CD4-positive, alpha-beta T cell treated with Interleukin-10 for 1 hour (primary cell): Measurements from ENCODE around the gene WDR88.
"Not testable (repeated sequence)": the region's sequence is repeated elsewhere in the genome, so short reads cannot be mapped to it uniquely, and the experiment has no call there.

ENCODE experiments used
- DNase-seq: peaks from one replicate; pipeline ENCODE4 v3.0.0-alpha.2; 2020

Gene WDR88

DNA sequence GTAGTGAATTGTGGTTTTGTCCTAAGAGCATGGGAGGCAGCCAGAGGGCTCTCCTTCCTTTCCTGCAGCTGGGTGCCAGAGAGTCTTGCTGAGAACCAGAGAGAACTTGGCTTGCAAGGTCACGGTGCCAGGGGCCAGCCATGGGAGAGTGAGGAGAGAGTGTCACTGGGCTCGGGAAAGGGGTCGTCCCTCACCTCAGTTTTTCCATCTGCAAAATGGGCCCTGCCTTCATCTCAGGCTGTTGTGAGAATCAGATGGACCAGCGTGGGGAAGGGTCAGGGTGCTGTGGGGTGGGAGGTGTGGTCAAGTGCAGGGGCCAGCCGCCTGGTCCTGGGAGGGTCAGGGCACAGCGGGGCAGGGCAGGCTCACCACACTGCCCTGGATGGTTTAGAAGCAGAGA, 69.6 kb downstream of the WDR88 start:
- no peak for DNase-seq

DNA sequence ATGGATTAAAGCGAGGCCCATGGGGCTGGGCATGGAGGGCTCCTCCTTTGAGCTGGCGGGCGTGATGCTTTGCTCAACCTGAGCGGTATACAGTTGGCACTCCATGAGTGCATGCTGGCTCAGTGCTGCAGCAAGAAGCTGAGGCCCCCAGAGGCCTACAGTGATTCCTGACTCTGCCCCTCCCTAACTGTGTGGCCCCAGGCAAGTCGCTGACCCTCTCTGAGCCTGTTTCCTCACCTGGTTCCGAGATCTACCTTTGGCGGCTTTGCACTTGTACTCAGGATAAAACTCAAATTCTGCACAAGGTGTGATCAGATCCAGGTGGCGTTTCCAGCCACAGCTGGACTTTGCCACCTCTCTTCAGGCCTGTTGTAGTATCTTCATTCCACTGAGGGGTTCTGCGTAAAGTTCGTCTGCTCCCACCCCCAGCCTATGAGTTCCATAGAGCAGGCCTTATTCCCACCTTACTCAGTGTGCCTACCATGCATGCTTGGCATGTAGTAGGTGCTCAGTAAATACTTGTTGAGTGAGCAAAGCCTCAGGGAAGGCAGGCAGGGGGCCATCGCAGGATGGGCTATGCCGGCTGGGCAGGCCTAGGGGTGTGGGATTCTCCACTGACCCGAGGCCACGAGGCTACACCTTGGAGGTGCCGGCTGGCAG, 70.1 kb downstream of the WDR88 start:
- DNase-seq: no peak

DNA sequence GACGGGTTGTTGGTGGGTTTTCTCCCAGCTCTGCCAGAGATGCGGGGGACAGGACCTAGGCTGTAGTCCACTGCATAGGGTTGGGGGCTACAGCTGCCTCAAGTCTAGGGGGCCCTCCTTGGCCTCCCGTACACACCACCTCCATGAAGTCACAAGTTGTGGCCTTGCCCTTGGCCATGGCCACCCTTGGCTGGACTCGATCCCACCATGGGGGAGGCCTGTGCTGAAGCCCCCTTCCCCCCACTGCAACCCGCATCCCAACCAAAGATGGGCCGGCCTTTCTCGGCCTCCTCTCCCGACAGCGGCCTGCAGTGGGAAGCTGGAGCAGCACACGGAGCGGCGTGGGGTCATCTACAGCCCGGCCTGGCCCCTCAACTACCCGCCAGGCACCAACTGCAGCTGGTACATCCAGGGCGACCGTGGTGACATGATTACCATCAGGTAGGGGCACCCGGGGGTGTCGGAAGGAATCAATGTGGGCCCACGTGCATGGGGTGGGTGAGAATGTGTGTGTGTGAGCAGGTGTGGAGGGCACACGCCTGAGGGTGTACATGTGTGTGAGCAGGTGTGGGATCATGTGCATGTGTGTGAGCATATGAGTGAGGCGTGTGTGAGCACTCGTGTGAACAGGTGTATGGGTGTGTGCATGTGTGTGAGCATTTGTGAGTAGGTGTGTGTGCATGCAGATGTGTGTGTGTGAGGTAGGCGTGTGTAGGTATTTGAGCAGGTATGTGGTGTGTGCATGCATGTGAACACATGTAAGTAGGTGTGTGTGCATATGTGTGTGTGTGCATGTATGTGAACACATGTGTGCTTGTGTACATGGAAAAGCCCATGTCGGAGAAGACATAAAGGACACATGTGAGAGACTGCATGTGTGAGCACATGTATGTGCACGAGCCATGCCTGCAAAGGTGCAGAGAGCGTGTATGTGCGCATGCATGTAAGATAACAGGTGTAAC, 70.9 kb downstream of the WDR88 start:
- no peak for DNase-seq

DNA sequence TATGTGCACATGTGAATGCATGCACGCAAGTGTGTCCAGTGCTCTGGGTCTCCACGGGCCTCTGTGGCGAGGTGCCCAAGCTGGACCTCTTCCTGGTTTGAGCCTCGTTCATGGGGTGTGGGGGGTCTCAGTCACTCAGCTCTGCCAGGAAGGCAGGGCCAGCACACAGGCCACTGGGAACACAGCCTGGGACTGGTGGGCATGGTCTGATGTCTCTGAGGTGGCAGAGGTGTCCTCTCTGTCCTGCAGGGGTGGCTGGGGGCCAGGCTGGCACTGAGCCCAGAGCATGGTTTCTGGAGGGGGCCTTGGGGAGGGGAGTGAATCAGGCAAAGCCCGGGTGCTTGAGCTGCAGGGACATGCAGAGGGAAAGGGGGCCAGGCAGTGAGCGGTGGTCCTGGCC, 71.6 kb downstream of the WDR88 start:
- DNase-seq: no peak

DNA sequence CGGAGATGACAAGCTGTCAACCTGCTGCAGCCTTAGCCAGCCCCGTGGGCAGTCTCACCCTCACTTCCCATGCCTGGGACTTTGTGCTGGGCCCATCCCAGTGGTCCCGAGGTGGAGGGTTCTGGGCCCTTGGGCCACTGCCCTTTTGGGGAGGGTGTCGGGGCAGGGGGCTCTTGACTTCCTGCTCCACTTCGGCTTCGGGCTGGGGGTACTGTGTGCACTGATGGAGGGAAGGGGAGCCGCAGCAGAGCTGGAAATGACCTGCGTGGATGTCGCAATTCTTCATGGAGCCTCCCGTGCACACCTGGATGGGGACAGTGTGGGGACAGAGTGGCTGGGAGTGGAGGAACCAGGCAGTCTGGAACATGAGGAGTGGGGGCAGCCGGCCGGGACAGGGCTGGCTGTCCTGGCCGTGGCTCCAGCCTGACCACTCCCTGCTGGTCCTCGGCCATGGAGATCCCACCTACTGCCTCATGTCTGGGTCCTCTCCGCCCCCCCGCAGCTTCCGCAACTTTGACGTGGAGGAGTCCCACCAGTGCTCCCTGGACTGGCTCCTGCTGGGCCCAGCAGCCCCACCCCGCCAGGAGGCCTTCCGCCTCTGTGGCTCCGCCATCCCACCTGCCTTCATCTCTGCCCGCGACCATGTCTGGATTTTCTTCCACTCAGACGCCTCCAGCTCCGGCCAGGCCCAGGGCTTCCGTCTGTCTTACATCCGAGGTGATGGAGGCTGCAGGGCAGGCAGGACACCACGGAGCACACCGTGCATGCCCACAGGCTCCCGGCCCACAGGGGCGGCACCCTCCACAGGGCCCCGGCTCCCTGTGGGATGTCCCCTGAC, 72.4 kb downstream of the WDR88 start:
- no peak for DNase-seq

DNA sequence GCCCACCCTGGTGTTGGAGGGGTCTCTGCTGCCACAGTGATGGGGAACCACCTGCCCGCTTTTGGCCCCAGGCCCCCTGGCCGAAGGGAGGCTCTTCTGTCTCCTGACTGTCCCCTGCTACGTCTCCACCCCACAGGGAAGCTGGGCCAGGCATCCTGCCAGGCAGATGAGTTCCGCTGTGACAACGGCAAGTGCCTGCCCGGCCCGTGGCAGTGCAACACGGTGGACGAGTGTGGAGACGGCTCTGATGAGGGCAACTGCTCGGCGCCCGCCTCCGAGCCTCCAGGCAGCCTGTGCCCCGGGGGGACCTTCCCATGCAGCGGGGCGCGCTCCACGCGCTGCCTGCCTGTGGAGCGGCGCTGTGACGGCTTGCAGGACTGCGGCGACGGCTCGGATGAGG, 73.2 kb downstream of the WDR88 start:
- DNase-seq: no peak

DNA sequence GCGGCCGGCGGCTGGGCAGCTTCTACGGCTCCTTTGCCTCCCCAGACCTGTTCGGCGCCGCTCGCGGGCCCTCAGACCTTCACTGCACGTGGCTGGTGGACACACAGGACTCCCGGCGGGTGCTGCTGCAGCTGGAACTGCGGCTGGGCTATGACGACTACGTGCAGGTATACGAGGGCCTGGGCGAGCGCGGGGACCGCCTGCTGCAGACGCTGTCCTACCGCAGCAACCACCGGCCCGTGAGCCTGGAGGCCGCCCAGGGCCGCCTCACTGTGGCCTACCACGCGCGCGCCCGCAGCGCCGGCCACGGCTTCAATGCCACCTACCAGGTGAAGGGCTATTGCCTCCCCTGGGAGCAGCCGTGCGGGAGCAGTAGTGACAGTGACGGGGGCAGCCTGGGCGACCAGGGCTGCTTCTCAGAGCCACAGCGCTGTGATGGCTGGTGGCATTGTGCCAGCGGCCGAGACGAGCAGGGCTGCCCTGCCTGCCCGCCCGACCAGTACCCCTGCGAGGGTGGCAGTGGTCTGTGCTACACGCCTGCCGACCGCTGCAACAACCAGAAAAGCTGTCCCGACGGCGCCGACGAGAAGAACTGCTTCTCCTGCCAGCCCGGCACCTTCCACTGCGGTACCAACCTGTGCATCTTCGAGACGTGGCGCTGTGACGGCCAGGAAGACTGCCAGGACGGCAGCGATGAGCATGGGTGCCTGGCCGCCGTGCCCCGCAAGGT, 73.8 kb downstream of the WDR88 start:
- DNase-seq: no peak

DNA sequence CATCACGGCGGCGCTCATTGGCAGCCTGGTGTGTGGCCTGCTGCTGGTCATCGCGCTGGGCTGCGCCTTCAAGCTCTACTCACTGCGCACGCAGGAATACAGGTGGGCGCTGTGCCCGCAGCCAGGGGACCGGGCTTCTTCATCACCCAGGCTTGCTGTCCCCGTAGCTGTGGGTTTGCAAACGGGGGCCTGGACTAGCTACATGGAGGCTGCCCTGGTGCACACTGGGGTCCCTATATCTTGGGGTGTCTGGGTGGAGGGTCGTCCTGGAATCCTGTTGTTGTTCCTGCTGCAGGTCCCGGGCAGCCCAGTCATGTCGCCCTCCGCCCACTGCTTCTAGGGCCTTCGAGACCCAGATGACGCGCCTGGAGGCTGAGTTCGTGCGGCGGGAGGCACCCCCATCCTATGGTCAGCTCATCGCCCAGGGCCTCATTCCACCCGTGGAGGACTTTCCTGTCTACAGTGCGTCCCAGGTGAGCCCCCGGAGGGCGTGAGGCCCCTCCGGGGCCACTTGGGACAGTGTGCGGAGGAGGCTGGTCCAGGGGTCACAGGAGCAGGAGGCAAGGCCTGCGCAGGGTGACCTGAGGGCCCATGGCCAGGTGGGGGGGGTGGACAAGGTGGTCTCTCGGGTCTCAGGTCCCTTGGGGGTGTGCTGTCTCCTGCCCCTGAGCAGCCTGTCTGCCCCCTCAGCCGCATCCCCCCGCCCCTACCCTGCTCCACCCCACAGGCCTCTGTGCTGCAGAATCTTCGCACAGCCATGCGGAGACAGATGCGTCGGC, 74.5 kb downstream of the WDR88 start:
- DNase-seq: no peak

DNA sequence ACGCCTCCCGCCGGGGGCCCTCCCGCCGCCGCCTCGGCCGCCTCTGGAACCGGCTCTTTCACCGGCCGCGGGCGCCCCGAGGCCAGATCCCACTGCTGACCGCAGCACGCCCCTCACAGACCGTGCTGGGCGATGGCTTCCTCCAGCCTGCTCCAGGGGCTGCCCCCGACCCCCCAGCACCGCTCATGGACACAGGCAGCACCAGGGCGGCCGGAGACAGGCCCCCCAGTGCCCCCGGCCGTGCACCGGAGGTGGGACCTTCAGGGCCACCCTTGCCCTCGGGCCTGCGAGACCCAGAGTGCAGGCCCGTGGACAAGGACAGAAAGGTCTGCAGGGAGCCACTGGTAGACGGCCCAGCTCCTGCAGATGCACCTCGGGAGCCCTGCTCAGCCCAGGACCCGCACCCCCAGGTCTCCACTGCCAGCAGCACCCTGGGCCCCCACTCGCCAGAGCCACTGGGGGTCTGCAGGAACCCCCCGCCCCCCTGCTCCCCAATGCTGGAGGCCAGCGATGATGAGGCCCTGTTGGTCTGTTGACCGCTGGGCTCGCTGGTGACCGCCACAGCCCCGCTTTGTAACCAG, 75.2 kb downstream of the WDR88 start:
- no peak for DNase-seq

DNA sequence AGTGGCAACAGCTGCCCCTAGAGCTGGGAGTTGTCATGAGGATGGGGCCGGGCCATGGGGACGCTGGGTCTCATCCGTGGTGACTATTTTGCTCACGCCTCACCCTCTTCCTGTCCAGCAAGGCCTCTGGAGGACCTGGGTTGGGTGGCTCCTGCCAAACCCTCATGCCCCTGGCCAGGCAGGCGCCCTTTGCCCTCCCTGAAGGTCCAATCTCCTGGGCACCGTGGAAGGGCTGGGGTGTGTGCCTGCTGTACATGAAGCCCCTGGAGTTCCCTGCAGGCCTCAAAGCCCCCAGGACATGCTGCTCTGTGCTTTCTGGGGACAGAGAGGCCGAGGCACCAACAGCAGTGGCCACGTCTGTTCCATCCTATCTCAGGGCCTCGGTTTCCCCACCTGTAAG, 76.0 kb downstream of the WDR88 start:
- no peak for DNase-seq

DNA sequence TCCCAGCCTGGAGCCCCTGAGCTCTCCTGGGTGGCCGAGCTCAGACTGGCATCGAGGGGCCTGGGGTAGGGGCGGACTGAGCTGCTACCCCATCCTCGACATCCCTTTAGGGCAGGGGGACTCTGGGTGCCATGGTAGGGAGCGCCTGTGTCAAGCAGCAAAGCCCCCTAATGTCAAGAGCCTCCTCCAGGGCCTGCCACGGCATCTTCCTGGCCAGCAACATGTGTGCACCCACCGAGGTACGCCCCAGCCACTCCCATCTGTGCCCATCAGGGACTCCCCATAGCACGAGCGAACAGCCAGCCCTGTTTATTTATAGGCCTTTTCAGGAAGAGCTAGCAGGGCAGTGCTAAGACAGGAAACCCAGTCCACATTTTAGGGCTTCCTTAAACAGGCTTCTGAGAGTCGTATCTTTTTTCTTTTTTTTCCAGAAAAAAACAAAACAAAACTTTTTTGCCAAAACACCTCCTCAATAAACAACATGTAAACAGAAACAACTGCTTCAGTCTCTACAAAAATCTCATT, 76.5 kb downstream of the WDR88 start:
- no peak for DNase-seq

DNA sequence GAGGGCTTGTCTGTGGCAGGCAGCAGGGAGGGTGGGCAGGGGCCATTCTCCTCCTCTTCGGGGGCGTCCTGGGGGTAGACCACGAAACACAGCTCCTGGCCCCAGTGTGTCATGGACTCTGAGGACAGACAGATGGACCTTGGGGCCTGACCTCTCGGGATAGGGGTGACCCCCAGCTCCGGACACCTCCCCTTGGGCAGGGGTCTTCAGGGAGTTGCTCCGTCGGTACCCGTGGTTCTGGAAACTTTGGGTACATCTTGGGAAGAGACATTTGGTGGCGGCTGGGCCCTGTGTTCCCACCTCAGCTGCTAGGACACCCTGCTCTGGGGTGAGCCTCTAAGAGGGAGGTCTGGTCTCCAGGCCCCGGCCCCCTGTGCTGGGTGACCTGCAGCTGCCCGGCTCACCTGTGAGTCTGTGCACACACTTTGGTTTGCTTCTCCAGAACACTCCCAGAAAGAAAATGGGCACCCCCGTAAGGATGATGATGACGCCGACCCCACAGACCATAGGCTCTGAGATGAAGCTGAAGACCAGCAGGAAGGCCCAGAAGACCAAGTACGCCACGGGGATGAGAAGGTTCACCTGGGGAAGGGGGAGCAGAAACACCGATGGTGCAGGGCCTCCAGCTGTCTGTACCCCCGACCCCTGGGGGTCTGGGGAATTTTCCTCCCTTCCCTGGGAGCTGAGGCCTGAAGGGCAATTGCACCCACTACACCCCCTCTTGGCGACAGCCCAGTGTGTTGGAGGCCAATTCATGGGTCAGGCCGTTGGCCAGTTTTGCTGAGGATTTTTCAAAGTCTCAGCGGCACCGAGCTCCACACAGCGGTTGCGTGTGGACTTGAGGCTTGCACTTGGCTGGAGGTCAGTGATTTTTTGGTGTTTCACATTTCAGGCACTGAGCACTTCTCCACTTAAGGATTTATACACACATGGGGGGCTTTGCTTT, 77.3 kb downstream of the WDR88 start:
- DNase-seq: no peak

DNA sequence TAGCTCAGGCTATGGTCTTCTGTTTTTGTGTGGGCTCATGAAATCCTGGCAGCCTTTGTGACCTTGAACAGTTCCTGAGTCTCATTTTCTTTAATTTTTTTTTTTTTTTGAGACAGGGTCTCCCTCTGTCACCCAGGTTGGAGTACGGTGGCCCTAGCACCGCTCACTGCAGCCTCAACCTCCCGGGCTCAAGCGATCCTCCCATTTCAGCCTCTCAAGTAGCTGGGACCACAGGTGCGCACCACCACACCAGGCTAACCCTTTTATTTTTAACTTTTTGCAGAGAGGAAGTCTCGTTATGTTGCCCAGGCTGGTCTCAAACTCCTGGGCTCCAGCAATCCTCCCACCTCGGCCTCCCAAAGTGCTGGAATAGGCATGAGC, 77.9 kb downstream of the WDR88 start:
- not testable (repeated sequence) for DNase-seq

DNA sequence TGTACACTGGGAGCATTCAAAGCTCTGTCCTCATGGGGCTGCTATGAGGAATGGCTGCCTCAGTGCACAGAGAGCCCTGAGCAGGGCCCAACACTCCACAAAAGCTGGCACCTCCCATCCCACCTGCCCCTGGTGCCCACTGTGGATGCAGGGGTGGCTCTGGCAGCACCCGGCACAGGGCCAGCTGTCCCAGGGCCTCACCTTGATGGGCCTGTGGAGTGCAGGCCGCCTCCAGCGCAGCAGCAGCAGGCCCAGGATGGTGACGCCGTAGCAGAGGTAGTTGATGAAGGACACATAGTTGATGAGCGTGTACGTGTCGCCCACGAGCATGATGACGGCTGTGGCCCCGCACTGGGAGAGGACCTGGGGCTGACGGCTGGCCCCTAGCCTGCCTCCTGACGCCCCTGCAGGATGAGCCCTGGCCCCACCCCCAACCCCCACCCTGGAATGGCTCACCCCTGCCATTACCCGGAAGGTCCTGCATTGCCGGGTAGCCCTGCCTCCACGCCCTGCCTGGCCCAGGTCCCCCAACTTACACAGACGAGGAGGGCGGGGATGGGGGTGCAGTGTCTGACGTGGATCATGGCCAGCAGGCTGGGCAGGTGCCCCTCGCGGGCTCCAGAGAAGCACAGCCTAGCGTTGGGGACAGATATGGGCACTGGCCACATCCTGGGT, 78.5 kb downstream of the WDR88 start:
- no peak for DNase-seq

DNA sequence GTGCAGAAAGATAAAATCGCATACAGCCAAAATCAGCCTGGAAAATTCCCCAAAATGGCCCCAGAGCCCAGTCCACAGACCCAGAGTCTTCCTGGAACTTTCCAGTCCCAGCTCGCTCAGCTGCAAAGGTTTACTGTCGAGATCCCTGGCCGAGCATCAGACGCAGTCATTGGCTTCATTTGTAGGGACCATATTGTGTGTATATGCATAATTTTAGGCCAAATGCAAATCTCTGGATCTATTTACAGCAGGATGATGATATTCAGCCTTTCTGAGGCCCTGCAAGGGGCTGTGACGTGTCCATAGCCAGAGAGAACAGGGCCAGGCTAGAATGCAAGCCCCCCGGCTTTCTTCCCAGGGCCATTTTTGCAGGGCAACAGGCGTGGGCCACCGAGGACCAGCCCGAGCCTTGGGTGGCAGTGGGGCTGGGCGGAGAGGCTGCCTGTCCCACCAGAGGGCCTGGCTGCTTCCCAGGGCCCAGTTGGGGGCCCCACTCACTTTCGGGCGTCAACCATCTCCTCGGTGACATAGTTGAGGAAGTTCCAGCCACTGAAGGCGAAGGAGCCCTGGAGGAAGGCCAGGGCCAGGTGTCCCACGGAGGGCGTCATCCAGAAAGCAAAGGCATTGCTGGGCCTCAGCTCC, 80.0 kb downstream of the WDR88 start:
- DNase-seq: no peak

DNA sequence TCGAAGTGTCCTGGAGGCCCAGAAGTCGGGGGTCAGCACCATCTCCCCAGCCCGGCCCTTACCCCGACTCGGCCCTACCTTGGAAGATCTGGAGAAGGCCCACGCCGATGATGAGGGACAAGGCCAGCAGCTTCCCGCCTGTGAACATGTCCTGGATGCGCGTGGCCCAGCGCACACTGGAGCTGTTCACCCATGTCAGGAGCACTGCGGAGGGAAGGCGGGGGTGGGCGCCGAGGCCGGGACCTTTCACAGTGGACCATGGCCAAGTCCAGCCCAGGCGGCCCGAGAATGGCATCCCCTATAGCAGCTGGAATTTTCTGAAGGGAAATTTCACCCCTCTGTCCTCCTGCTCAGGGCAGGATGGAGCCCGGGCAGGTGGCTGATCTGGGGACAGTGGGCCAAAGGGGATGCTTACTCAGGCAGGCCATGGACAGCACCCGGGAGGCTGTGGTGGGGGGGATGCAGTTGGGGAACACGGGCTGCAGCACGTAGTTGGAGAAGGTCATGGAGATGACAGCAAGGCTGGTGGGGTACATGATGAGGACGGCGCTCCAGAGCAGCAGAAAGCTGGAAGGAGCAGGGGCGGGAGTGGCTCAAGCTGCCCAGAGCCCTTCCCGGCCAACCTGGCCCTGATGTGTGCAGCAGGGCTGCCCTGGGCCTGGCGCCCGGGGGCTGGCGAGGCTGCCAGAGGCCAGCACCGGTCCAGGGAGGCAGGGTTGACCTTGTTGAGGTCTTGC, 80.7 kb downstream of the WDR88 start:
- DNase-seq: no peak

DNA sequence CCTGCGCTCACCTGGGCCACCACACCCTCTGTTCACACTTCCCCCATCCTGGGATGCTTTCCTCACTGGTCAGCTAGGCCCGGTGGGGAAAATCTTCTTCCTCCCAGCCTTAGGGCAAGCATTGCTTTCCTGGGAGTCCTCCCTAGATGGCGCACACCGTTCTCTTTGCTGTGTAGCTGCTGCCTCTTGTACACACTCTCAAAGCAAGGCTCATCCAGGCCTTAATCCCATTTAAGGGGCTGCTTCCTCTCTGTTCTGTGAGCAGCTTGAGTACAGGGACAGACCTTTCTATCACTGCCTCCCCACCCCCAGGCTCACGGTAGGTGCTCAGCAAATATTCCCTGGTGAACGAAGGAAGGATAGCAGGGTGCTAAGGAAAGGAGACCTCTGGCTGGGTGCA, 82.7 kb downstream of the WDR88 start:
- DNase-seq: no peak
